Panc1 (cell line): Measurements from ENCODE around the gene USP49. TPM values are rescaled to one million over a fixed set of nuclear protein-coding genes. Genes with fewer than 3 reads are reported as not detected.

Experiments used
- ATAC-seq: fragments of 200-7000 bp; cut with Tn5 transposase; 2 replicates; pipeline ENCODE4 v1.9.1; 2020; ENCODE audit warnings: mild to moderate bottlenecking, moderate library complexity
- BruUV-seq: library from RNA; stranded (reverse); fragments of 400-500 nt; replicated peaks from 2 replicates; lab custom pipeline; 2021; lab: Mats Ljungman, UMichigan
- CTCF ChIA-PET: fragments of 300-600 bp; sonication (Branson Sonifier 250); formaldehyde crosslinking; loops from one replicate; lab custom pipeline; 2022; ENCODE audit warnings: antibody characterized with exemption; lab: Charles Lee
- POLR2A ChIA-PET: fragments of 300-600 bp; sonication (Branson Sonifier 250); formaldehyde crosslinking; loops from one replicate; lab custom pipeline; 2022; ENCODE audit warnings: antibody characterized with exemption; lab: Charles Lee
- DNase-seq: peaks from one replicate; pipeline ENCODE4 v3.0.0-alpha.2; 2010; ENCODE audit warnings: low read depth, low spot score
- H3K27ac ChIP-seq: 2 replicates; pipeline ENCODE4 v1.5.1; 2011; ENCODE audit warnings: mild to moderate bottlenecking, low read length, inconsistent platforms
- H3K27me3 ChIP-seq: fragments of 200-500 bp; sonication (Bioruptor generic); 2 replicates; pipeline ENCODE4 v1.6.0; 2014; ENCODE audit warnings: low read length, inconsistent platforms; ENCODE audit not compliant: control insufficient read depth, insufficient read depth
- H3K36me3 ChIP-seq: fragments of 200-500 bp; sonication (Bioruptor generic); 2 replicates; pipeline ENCODE4 v1.5.1; 2014; ENCODE audit warnings: inconsistent platforms, mild to moderate bottlenecking, low read length, moderate library complexity; ENCODE audit not compliant: control insufficient read depth, insufficient read depth
- H3K4me1 ChIP-seq: 2 replicates; pipeline ENCODE4 v1.5.1; 2011; ENCODE audit warnings: inconsistent platforms, mild to moderate bottlenecking, low read length, moderate library complexity; ENCODE audit not compliant: control insufficient read depth, insufficient read depth
- H3K4me3 ChIP-seq, 2 experiments: 2 replicates each; pipeline ENCODE4 v1.5.1; 2011 to 2012; ENCODE audit warnings: low read depth in 2 of 2, low read length in 2 of 2, mild to moderate bottlenecking in 2 of 2, inconsistent platforms in 1 of 2, moderate library complexity in 1 of 2
- H3K9me3 ChIP-seq: fragments of 200-500 bp; sonication (Bioruptor generic); 2 replicates; pipeline ENCODE4 v1.5.1; 2014; ENCODE audit warnings: low read depth, mild to moderate bottlenecking, inconsistent platforms, low read length, moderate library complexity; ENCODE audit not compliant: control insufficient read depth, insufficient read depth
- POLR2AphosphoS5 ChIP-seq: IDR thresholded peaks from 2 replicates; pipeline ENCODE4 v1.6.1; 2012; ENCODE audit warnings: mild to moderate bottlenecking, low read depth, low read length, moderate library complexity
- SIN3A ChIP-seq: IDR thresholded peaks from 2 replicates; pipeline ENCODE4 v1.6.1; 2012; ENCODE audit warnings: low read depth, mild to moderate bottlenecking, low read length, moderate library complexity, borderline replicate concordance; ENCODE audit not compliant: insufficient read depth
- TCF7L2 ChIP-seq: IDR thresholded peaks from 2 replicates; pipeline ENCODE4 v1.6.1; 2011; ENCODE audit warnings: mild to moderate bottlenecking, low read depth, low read length, inconsistent platforms
- in situ Hi-C: cut with HindIII; loops from 2 replicates; pipeline ENCODE4 v1.10.0; 2016; ENCODE audit warnings: low sequenced_read_pairs, low pct_unique_long_range_greater_than_20kb
- intact Hi-C: fragments of 100-400 bp; cut with micrococcal nuclease; formaldehyde crosslinking; loops from one replicate; pipeline ENCODE4 v1.10.0; 2022; ENCODE audit not compliant: unreplicated experiment
- total RNA-seq: library from RNA; stranded (reverse); gene quantifications from one replicate; pipeline ENCODE4 v1.2.1, GENCODE V29; 2021; ENCODE audit not compliant: unreplicated experiment
- TF ChIP-seq, protein P1 (sequence below), 2 experiments: IDR thresholded peaks; 2 replicates each; pipeline ENCODE4 v1.6.1; 2011 to 2012; ENCODE audit warnings: low read depth in 2 of 2, control low read depth in 1 of 2, low read length in 1 of 2, mild to moderate bottlenecking in 1 of 2, moderate library complexity in 1 of 2; ENCODE audit not compliant: insufficient read depth in 1 of 2
- TF ChIP-seq, protein P2 (sequence below): fragments of 450-650 bp; IDR thresholded peaks from 2 replicates; pipeline ENCODE4 v1.5.1; 2017; ENCODE audit warnings: mild to moderate bottlenecking

The USP49 gene
- total RNA-seq, 1 experiment from 2014 or later, result 5.4 TPM

DNA sequence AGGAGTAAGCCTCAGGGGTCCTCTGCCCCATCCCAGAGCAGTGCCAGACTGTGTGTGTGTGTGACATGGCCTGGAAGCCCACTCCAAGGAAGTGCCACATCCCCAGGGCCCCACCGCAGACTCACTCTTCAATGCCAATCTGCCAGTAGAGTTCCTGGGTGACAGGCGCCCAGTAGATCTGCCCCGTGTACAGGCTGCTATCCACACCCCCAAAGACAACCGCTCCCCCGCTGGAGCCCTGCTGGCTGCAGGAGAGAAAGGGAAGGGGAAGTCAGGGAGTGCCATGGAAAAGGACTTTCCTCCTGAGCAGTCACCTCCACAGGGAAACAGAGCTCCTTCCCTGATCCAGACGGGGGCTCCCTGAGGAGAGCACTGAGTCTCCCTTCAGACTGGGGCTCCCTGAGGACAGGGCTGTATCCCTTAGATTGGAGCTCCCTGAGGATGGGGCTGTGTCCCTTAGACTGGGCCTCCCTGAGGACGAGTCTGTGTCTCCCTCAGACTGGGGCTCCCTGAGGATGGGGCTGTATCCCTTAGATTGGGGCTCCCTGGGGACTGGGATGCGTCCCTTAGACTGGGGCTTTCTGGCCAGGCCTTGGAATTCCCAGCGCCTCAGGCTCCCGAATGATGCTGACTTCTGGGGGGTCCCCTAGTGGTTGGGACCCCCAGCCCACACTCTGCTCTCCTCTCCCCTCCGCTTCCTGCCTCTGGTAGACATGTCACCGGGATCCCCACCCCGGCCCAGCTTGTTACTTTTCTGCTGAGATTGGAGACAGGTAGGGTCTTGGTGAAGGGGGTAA lies 154.6 kb downstream of the USP49 start:
- no peak for ATAC-seq
- intact Hi-C loops (no loop called here), in situ Hi-C loops (no loop called here)
- Histone ChIP-seq H3K9me3 (no peaks in the 10 kb centered on the region), H3K27ac (no peak overlapping the region), H3K27me3 (no peaks in the 10 kb centered on the region), H3K4me1 (peaks cover 9% of the 10 kb centered on the region), H3K4me3 (no peak overlapping the region), H3K36me3 (no peaks in the 10 kb centered on the region)
- ChIA-PET CTCF (interaction anchor here (0.9 to 1.0 kb wide), 2 partner anchors 34 to 39 kb away, joined by 3 to 4 read pairs; partner anchors contain the start of gene FRS3), POLR2A (no interaction called here)
- TF ChIP-seq TCF7L2, result no peak
- TF ChIP-seq POLR2AphosphoS5, result no peak
- TF ChIP-seq, protein P1, sequence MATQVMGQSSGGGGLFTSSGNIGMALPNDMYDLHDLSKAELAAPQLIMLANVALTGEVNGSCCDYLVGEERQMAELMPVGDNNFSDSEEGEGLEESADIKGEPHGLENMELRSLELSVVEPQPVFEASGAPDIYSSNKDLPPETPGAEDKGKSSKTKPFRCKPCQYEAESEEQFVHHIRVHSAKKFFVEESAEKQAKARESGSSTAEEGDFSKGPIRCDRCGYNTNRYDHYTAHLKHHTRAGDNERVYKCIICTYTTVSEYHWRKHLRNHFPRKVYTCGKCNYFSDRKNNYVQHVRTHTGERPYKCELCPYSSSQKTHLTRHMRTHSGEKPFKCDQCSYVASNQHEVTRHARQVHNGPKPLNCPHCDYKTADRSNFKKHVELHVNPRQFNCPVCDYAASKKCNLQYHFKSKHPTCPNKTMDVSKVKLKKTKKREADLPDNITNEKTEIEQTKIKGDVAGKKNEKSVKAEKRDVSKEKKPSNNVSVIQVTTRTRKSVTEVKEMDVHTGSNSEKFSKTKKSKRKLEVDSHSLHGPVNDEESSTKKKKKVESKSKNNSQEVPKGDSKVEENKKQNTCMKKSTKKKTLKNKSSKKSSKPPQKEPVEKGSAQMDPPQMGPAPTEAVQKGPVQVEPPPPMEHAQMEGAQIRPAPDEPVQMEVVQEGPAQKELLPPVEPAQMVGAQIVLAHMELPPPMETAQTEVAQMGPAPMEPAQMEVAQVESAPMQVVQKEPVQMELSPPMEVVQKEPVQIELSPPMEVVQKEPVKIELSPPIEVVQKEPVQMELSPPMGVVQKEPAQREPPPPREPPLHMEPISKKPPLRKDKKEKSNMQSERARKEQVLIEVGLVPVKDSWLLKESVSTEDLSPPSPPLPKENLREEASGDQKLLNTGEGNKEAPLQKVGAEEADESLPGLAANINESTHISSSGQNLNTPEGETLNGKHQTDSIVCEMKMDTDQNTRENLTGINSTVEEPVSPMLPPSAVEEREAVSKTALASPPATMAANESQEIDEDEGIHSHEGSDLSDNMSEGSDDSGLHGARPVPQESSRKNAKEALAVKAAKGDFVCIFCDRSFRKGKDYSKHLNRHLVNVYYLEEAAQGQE (IDR thresholded peaks at IDR 0.05; ENCODE audit: insufficient read depth in 1 of 2, low read depth in 2 of 2, low read length in 1 of 2), result no peak
- no peak for TF ChIP-seq SIN3A
- TF ChIP-seq, protein P2, sequence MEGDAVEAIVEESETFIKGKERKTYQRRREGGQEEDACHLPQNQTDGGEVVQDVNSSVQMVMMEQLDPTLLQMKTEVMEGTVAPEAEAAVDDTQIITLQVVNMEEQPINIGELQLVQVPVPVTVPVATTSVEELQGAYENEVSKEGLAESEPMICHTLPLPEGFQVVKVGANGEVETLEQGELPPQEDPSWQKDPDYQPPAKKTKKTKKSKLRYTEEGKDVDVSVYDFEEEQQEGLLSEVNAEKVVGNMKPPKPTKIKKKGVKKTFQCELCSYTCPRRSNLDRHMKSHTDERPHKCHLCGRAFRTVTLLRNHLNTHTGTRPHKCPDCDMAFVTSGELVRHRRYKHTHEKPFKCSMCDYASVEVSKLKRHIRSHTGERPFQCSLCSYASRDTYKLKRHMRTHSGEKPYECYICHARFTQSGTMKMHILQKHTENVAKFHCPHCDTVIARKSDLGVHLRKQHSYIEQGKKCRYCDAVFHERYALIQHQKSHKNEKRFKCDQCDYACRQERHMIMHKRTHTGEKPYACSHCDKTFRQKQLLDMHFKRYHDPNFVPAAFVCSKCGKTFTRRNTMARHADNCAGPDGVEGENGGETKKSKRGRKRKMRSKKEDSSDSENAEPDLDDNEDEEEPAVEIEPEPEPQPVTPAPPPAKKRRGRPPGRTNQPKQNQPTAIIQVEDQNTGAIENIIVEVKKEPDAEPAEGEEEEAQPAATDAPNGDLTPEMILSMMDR, result no peak
- DNase-seq, result no peak
- no TSS peak for BruUV-seq

Other genes with a start within 250 kb of the USP49 start
- gene TFEB, start 159.8 kb downstream of the USP49 start, total RNA-seq, result 13.3 TPM
- 0.18 TPM for gene PGC, start 148.0 kb downstream of the USP49 start, total RNA-seq
- gene FRS3, start 115.5 kb downstream of the USP49 start, total RNA-seq, result 3.0 TPM
- 1.6 TPM for gene PRICKLE4, start 114.6 kb downstream of the USP49 start, total RNA-seq
- gene TOMM6, start 107.7 kb downstream of the USP49 start, total RNA-seq, result 234 TPM
- 24.5 TPM for gene MED20, start 25.8 kb upstream of the USP49 start, total RNA-seq
- 49.1 TPM for gene BYSL, start 26.1 kb upstream of the USP49 start, total RNA-seq
- gene CCND3, start 46.4 kb upstream of the USP49 start, total RNA-seq, result 36.8 TPM
- 35.5 TPM for gene TAF8, start 155.1 kb upstream of the USP49 start, total RNA-seq
- 12.9 TPM for gene C6orf132, start 247.2 kb upstream of the USP49 start, total RNA-seq